ENCODE results near the gene PPP6R3.

- TF ChIP-seq, protein P1, sequence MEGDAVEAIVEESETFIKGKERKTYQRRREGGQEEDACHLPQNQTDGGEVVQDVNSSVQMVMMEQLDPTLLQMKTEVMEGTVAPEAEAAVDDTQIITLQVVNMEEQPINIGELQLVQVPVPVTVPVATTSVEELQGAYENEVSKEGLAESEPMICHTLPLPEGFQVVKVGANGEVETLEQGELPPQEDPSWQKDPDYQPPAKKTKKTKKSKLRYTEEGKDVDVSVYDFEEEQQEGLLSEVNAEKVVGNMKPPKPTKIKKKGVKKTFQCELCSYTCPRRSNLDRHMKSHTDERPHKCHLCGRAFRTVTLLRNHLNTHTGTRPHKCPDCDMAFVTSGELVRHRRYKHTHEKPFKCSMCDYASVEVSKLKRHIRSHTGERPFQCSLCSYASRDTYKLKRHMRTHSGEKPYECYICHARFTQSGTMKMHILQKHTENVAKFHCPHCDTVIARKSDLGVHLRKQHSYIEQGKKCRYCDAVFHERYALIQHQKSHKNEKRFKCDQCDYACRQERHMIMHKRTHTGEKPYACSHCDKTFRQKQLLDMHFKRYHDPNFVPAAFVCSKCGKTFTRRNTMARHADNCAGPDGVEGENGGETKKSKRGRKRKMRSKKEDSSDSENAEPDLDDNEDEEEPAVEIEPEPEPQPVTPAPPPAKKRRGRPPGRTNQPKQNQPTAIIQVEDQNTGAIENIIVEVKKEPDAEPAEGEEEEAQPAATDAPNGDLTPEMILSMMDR (conservative IDR thresholded peaks at IDR 0.05): no peak
- no peak for TF ChIP-seq EZH2 (IDR thresholded peaks at IDR 0.05; ENCODE audit: low read depth)
These were observed 12.2 kb downstream of the PPP6R3 start for GRCh38 chr11:68472778-68473177.
